GM18499 (cell line): ENCODE results near the gene SORL1-AS1.
A peak's percentile ranks its signal among the peaks of the same experiment; 100 is the strongest.

Source experiments
- ATAC-seq: cut with Tn5 transposase; IDR thresholded peaks from one replicate; pipeline ENCODE4 v1.9.1; 2021; ENCODE audit warnings: moderate number of reproducible peaks; ENCODE audit not compliant: insufficient read depth, unreplicated experiment

SORL1-AS1 gene

GRCh38 chr11:121452609-121453150, at the start of gene SORL1-AS1:
TSS of gene SORL1-AS1 (minus strand) at chr11:121452967.
- ATAC-seq, result no peak

GRCh38 chr11:121500717-121501116, 48.0 kb upstream of the SORL1-AS1 start:
- no peak for ATAC-seq

GRCh38 chr11:121500275-121500674, 47.5 kb upstream of the SORL1-AS1 start:
- ATAC-seq, result no peak

GRCh38 chr11:121499405-121499804, 46.6 kb upstream of the SORL1-AS1 start:
- no peak for ATAC-seq

- ATAC-seq, result no peak
Measured at GRCh38 chr11:121497176-121497998, 44.6 kb upstream of the SORL1-AS1 start.

- ATAC-seq, result peak; percentile 51
Measured at GRCh38 chr11:121494355-121495099, 41.8 kb upstream of the SORL1-AS1 start.

GRCh38 chr11:121489823-121490222, 37.1 kb upstream of the SORL1-AS1 start:
- ATAC-seq, result no peak

- ATAC-seq, result no peak
Measured at GRCh38 chr11:121488641-121489040, 35.9 kb upstream of the SORL1-AS1 start.

- no peak for ATAC-seq
Measured at GRCh38 chr11:121488170-121488569, 35.4 kb upstream of the SORL1-AS1 start.

GRCh38 chr11:121487191-121487590, 34.4 kb upstream of the SORL1-AS1 start:
- ATAC-seq, result no peak

- no peak for ATAC-seq
Measured at GRCh38 chr11:121486054-121486453, 33.3 kb upstream of the SORL1-AS1 start.

GRCh38 chr11:121485216-121485615, 32.4 kb upstream of the SORL1-AS1 start:
- ATAC-seq, result no peak

- ATAC-seq, result no peak
Measured at GRCh38 chr11:121483805-121484480, 31.2 kb upstream of the SORL1-AS1 start.

- ATAC-seq, result peak; percentile 72
Measured at GRCh38 chr11:121482231-121483129, 29.7 kb upstream of the SORL1-AS1 start.

- ATAC-seq, result peak; percentile 24
Measured at GRCh38 chr11:121481484-121482230, 28.9 kb upstream of the SORL1-AS1 start.

- no peak for ATAC-seq
Measured at GRCh38 chr11:121479698-121480238, 27.0 kb upstream of the SORL1-AS1 start.

- ATAC-seq, result no peak
Measured at GRCh38 chr11:121478895-121479697, 26.3 kb upstream of the SORL1-AS1 start.
